Measurements from ENCODE around the gene DAB1.

GRCh38 chr1:57293214-57293613, 130.6 kb downstream of the DAB1 start:
- TF ChIP-seq CTCF (IDR thresholded peaks at IDR 0.05) (no peak), POLR2A (IDR thresholded peaks at IDR 0.05) (no peak), EP300 (IDR thresholded peaks at IDR 0.05) (no peak), POLR2AphosphoS5 (IDR thresholded peaks at IDR 0.05) (no peak)

All from upper lobe of left lung (tissue), 4 donors.